Mucosa of gallbladder (tissue), 1 donor: ENCODE data around the gene FUT4. TPM values are rescaled to one million over a fixed set of nuclear protein-coding genes. Genes with fewer than 3 reads are reported as not detected.

ENCODE experiments used
- total RNA-seq: library from RNA; stranded (reverse); gene quantifications from one replicate; pipeline ENCODE4 v1.2.1, GENCODE V29; 2021
- donor health status: DM: no; HTN: no; CAD: no.

The FUT4 gene
- total RNA-seq, 1 donor from 2014 or later, result 18.6 TPM

Other genes with a start within 250 kb of the FUT4 start
- gene IZUMO1R, start 239.3 kb upstream of the FUT4 start, total RNA-seq, result not detected
- 0.09 TPM for gene GPR83, start 142.5 kb upstream of the FUT4 start, total RNA-seq
- 14.8 TPM for gene MRE11, start 50.1 kb upstream of the FUT4 start, total RNA-seq
- gene ANKRD49, start 49.9 kb upstream of the FUT4 start, total RNA-seq, result 14.5 TPM
- gene C11orf97, start 31.5 kb upstream of the FUT4 start, total RNA-seq, result not detected
- gene PIWIL4, start 23.4 kb downstream of the FUT4 start, total RNA-seq, result 11.0 TPM
- 54.3 TPM for gene AMOTL1, start 224.4 kb downstream of the FUT4 start, total RNA-seq